ENCODE data around the gene SLC35F1.

Gene SLC35F1

DNA sequence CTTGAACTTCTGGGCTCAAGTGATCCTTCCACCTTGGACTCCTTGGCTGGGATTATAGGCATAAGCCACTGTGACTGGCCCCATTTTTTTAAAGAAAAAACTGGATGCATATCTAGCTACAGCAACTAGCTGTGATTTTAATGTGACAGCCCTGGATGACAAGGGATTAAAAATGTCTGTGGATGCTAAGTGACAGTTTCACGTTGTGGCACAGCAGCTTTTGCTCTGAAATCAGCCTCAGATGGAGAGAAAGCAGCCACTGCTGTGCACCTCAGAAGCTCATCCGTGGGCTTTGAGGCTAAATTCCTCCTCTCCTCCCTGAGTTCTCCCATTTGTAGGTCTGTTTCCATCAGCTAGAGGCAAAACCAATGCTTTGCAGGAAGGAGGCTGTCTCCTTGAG, 195.3 kb downstream of the SLC35F1 start:
- TF ChIP-seq, protein P1, sequence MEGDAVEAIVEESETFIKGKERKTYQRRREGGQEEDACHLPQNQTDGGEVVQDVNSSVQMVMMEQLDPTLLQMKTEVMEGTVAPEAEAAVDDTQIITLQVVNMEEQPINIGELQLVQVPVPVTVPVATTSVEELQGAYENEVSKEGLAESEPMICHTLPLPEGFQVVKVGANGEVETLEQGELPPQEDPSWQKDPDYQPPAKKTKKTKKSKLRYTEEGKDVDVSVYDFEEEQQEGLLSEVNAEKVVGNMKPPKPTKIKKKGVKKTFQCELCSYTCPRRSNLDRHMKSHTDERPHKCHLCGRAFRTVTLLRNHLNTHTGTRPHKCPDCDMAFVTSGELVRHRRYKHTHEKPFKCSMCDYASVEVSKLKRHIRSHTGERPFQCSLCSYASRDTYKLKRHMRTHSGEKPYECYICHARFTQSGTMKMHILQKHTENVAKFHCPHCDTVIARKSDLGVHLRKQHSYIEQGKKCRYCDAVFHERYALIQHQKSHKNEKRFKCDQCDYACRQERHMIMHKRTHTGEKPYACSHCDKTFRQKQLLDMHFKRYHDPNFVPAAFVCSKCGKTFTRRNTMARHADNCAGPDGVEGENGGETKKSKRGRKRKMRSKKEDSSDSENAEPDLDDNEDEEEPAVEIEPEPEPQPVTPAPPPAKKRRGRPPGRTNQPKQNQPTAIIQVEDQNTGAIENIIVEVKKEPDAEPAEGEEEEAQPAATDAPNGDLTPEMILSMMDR (IDR thresholded peaks at IDR 0.05; ENCODE audit: control extremely low read depth, extremely low read depth, low read depth, missing control alignments): no peak
- POLR2A ChIA-PET: no interaction called here
- CTCF ChIA-PET: interaction anchor here (1.0 to 2.6 kb wide), 3 partner anchors 13 to 36 kb away, joined by 3 to 12 read pairs (median 3); no protein-coding TSS in a partner anchor
- DNase-seq (ENCODE audit: extremely low spot score): no peak

GRCh38 chr6:118103381-118104146, 196.5 kb downstream of the SLC35F1 start:
- no peak for DNase-seq (ENCODE audit: extremely low spot score)
- CTCF ChIA-PET: interaction anchor here (0.9 to 1.0 kb wide), 2 partner anchors 10 to 37 kb away, joined by 3 read pairs; no protein-coding TSS in a partner anchor
- TF ChIP-seq, protein P1 (IDR thresholded peaks at IDR 0.05; ENCODE audit: control extremely low read depth, extremely low read depth, low read depth, missing control alignments): no peak
- POLR2A ChIA-PET: no interaction called here

DNA sequence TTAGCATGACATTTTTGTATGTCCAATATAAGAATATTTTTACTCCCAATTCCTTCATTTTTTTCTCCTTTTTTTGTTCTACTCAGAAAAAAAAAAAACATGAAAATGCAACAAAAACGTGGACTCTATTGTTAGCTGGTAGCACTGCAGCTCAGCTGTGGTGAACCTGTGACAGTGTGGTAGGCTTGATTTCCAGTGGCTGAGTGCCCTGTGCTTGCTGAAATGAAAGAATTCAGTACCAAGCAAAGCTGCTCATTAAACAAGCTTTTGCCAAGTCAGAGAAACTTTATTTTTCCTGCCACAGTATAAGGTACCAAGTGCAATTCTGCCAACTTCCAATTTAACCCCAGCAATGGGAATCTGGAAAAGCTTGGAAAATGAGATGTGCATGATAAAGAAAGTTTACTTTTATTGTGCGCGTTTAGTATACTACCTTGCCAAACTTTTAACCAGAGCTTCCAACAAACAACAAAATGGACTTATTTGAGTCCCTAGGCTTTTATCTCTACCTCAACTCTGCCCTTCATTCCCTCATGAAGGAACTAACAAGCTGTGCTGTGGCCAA, 215.2 kb downstream of the SLC35F1 start:
- ChIA-PET POLR2A (no interaction called here), CTCF (interaction anchor here (0.8 to 2.3 kb wide), 6 partner anchors 9 to 26 kb away, joined by 3 to 9 read pairs (median 3); no protein-coding TSS in a partner anchor)
- TF ChIP-seq, protein P1 (IDR thresholded peaks at IDR 0.05; ENCODE audit: control extremely low read depth, extremely low read depth, low read depth, missing control alignments): no peak

GRCh38 chr6:118122801-118123200, 215.7 kb downstream of the SLC35F1 start:
- TF ChIP-seq, protein P1 (IDR thresholded peaks at IDR 0.05; ENCODE audit: control extremely low read depth, extremely low read depth, low read depth, missing control alignments): no peak
- CTCF ChIA-PET: interaction anchor here (1.0 to 2.3 kb wide), 6 partner anchors 10 to 26 kb away, joined by 3 to 9 read pairs (median 3); no protein-coding TSS in a partner anchor
- DNase-seq (ENCODE audit: extremely low spot score): no peak
- POLR2A ChIA-PET: no interaction called here

More for the DNA sequence above, 215.2 kb downstream of the SLC35F1 start:
- no peak for DNase-seq (ENCODE audit: extremely low spot score)

- POLR2A ChIA-PET: no interaction called here
- TF ChIP-seq, protein P1 (IDR thresholded peaks at IDR 0.05; ENCODE audit: control extremely low read depth, extremely low read depth, low read depth, missing control alignments): no peak
- DNase-seq (ENCODE audit: extremely low spot score): no peak
- CTCF ChIA-PET: interaction anchor here (1.1 to 2.3 kb wide), 3 partner anchors 10 to 25 kb away, joined by 3 to 9 read pairs (median 5); no protein-coding TSS in a partner anchor
Measured at GRCh38 chr6:118123503-118124037, 216.5 kb downstream of the SLC35F1 start.

DNA sequence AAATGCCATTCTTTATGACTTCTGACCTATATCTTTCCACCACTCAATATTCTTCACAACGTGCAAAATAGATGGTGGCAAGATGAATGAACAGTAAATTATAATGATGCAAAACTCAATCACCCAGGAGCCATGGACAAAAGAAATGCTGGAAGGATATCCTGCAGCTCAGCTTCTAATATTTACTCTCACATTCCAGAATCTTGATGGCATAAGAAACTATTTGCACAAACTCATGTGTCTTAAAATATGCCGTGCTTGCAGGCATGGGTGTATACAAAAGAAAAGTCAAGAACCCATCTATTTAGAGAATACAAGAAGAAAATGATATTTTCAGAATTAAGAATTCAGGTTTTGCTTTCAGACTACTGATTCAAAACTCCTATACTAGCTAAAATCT, 217.8 kb downstream of the SLC35F1 start:
- ChIA-PET CTCF (no interaction called here), POLR2A (no interaction called here)
- DNase-seq (ENCODE audit: extremely low spot score): no peak
- TF ChIP-seq, protein P1 (IDR thresholded peaks at IDR 0.05; ENCODE audit: control extremely low read depth, extremely low read depth, low read depth, missing control alignments): no peak

All from GM10248 (cell line).